Effector memory CD4-positive, alpha-beta T cell (primary cell): Measurements from ENCODE around the gene TAS2R31.
"Not testable (repeated sequence)": the region's sequence is repeated elsewhere in the genome, so short reads cannot be mapped to it uniquely, and the experiment has no call there.

ENCODE experiments used
- DNase-seq, 3 donors: peaks; one replicate each; pipeline ENCODE4 v3.0.0-alpha.2; 2020
- H3K27ac ChIP-seq: 2 replicates; pipeline ENCODE4 v1.7.0; 2013; ENCODE audit warnings: mild to moderate bottlenecking, low read length, moderate library complexity; ENCODE audit not compliant: insufficient read depth, poor library complexity, severe bottlenecking
- H3K27me3 ChIP-seq: replicated peaks from 2 replicates; pipeline ENCODE4 v1.7.0; 2013; ENCODE audit warnings: mild to moderate bottlenecking, low read length; ENCODE audit not compliant: insufficient read depth, control insufficient read depth, poor library complexity, severe bottlenecking
- H3K36me3 ChIP-seq: 2 replicates; pipeline ENCODE4 v1.7.0; 2013; ENCODE audit warnings: mild to moderate bottlenecking, low read length, moderate library complexity; ENCODE audit not compliant: control insufficient read depth, insufficient read depth
- H3K4me1 ChIP-seq: 2 replicates; pipeline ENCODE4 v1.7.0; 2013; ENCODE audit warnings: low read length, mild to moderate bottlenecking; ENCODE audit not compliant: control insufficient read depth, insufficient read depth, poor library complexity, severe bottlenecking
- H3K4me3 ChIP-seq: 2 replicates; pipeline ENCODE4 v1.7.0; 2013; ENCODE audit warnings: low read length, low read depth, mild to moderate bottlenecking; ENCODE audit not compliant: insufficient read depth, poor library complexity, severe bottlenecking
- H3K9me3 ChIP-seq: 2 replicates; pipeline ENCODE4 v1.7.0; 2013; ENCODE audit warnings: mild to moderate bottlenecking, low read length, moderate library complexity; ENCODE audit not compliant: control insufficient read depth

Gene TAS2R31

GRCh38 chr12:11055306-11055705, 24.1 kb upstream of the TAS2R31 start:
- Histone ChIP-seq H3K4me3 (no peak overlapping the region), H3K27me3 (no peaks in the 10 kb centered on the region), H3K27ac (no peak overlapping the region), H3K9me3 (no peaks in the 10 kb centered on the region), H3K36me3 (no peaks in the 10 kb centered on the region), H3K4me1 (no peaks in the 10 kb centered on the region)
- no peak for DNase-seq

- DNase-seq, result not testable (repeated sequence)
Observed at GRCh38 chr12:11049806-11050531, 18.8 kb upstream of the TAS2R31 start.

GRCh38 chr12:11041366-11041765, 10.2 kb upstream of the TAS2R31 start:
- not testable (repeated sequence) for H3K27ac ChIP-seq, H3K9me3 ChIP-seq

More at GRCh38 chr12:11049806-11050531, 18.8 kb upstream of the TAS2R31 start:
- not testable (repeated sequence) for H3K27ac ChIP-seq, H3K4me3 ChIP-seq, H3K36me3 ChIP-seq, H3K4me1 ChIP-seq, H3K27me3 ChIP-seq, H3K9me3 ChIP-seq

GRCh38 chr12:11040162-11040561, 9.0 kb upstream of the TAS2R31 start:
- no peaks in the 10 kb centered on the region for H3K9me3 ChIP-seq
- no peak overlapping the region for H3K27ac ChIP-seq
- no peaks in the 10 kb centered on the region for H3K36me3 ChIP-seq
- no peaks in the 10 kb centered on the region for H3K4me1 ChIP-seq
- DNase-seq, result no peak
- H3K4me3 ChIP-seq, result no peak overlapping the region
- no peaks in the 10 kb centered on the region for H3K27me3 ChIP-seq

More at GRCh38 chr12:11041366-11041765, 10.2 kb upstream of the TAS2R31 start:
- not testable (repeated sequence) for H3K36me3 ChIP-seq, H3K4me3 ChIP-seq, H3K4me1 ChIP-seq, H3K27me3 ChIP-seq, DNase-seq

GRCh38 chr12:11039171-11039570, 8.0 kb upstream of the TAS2R31 start:
- Histone ChIP-seq H3K27ac (no peak overlapping the region), H3K4me3 (no peak overlapping the region), H3K36me3 (no peaks in the 10 kb centered on the region), H3K27me3 (no peaks in the 10 kb centered on the region), H3K4me1 (no peaks in the 10 kb centered on the region), H3K9me3 (no peaks in the 10 kb centered on the region)
- DNase-seq, result no peak

GRCh38 chr12:11033959-11034358, 2.8 kb upstream of the TAS2R31 start:
- H3K4me1 ChIP-seq, H3K4me3 ChIP-seq, DNase-seq, H3K9me3 ChIP-seq, H3K27me3 ChIP-seq, H3K36me3 ChIP-seq, H3K27ac ChIP-seq: not testable (repeated sequence)

- Histone ChIP-seq H3K27ac (no peak overlapping the region), H3K36me3 (peaks cover 6% of the 10 kb centered on the region), H3K27me3 (no peaks in the 10 kb centered on the region), H3K4me1 (no peaks in the 10 kb centered on the region), H3K9me3 (no peaks in the 10 kb centered on the region), H3K4me3 (no peak overlapping the region)
- DNase-seq, result no peak
Observed at GRCh38 chr12:11026118-11026517, 5.1 kb downstream of the TAS2R31 start.

- no peak for DNase-seq
- Histone ChIP-seq H3K27ac (no peak overlapping the region), H3K4me1 (no peaks in the 10 kb centered on the region), H3K36me3 (peaks cover 6% of the 10 kb centered on the region), H3K27me3 (no peaks in the 10 kb centered on the region), H3K9me3 (no peaks in the 10 kb centered on the region), H3K4me3 (no peak overlapping the region)
Observed at GRCh38 chr12:11023387-11023786, 7.8 kb downstream of the TAS2R31 start.

- no peak within 1 kb of the TSS for H3K27ac ChIP-seq
- no peaks in the 10 kb centered on the region for H3K4me1 ChIP-seq
- peaks cover 6% of the 10 kb centered on the region for H3K36me3 ChIP-seq
- H3K27me3 ChIP-seq, result no peaks in the 10 kb centered on the region
- no peak for DNase-seq
- no peaks in the 10 kb centered on the region for H3K9me3 ChIP-seq
- H3K4me3 ChIP-seq, result no peak within 1 kb of the TSS
Observed at GRCh38 chr12:11022520-11022919, 8.7 kb downstream of the TAS2R31 start, which contains the start of gene TAS2R19. TAS2R19 (minus strand) TSS chr12:11022620; CDS start chr12:11022571, 49 bp downstream.

GRCh38 chr12:11016937-11017336, 14.3 kb downstream of the TAS2R31 start:
- Histone ChIP-seq H3K4me1 (no peaks in the 10 kb centered on the region), H3K36me3 (no peaks in the 10 kb centered on the region), H3K4me3 (no peak overlapping the region), H3K9me3 (no peaks in the 10 kb centered on the region), H3K27me3 (no peaks in the 10 kb centered on the region), H3K27ac (no peak overlapping the region)
- no peak for DNase-seq
